HG03565 (cell line): Measurements from ENCODE around the gene MRPL12.
"Not testable (repeated sequence)": the region's sequence is repeated elsewhere in the genome, so short reads cannot be mapped to it uniquely, and the experiment has no call there.

Experiments
- ATAC-seq: cut with Tn5 transposase; IDR thresholded peaks from one replicate; pipeline ENCODE4 v1.9.1; 2021; ENCODE audit warnings: mild to moderate bottlenecking, moderate library complexity; ENCODE audit not compliant: unreplicated experiment

The MRPL12 gene

GRCh38 chr17:81702934-81703746 is at the start of gene MRPL12:
TSS of gene MRPL12 (plus strand) at chr17:81703367. CDS start at chr17:81703502, 135 bp downstream.
- ATAC-seq: peak; percentile 76

- ATAC-seq: no peak
These were observed 47.6 kb upstream of the MRPL12 start for GRCh38 chr17:81655378-81656117.

GRCh38 chr17:81656118-81656743 is 46.9 kb upstream of the MRPL12 start, which contains the start of gene PDE6G:
TSS of gene PDE6G (minus strand) at chr17:81656542. CDS start at chr17:81653305, 3,237 bp downstream.
- no peak for ATAC-seq

- ATAC-seq: no peak
These were observed 46.3 kb upstream of the MRPL12 start for GRCh38 chr17:81656835-81657234.

GRCh38 chr17:81659038-81659437 is 44.1 kb upstream of the MRPL12 start:
- no peak for ATAC-seq

- ATAC-seq: no peak
These were observed 42.7 kb upstream of the MRPL12 start for GRCh38 chr17:81660441-81660840.

- ATAC-seq: no peak
These were observed 41.2 kb upstream of the MRPL12 start for GRCh38 chr17:81662002-81662401.

- ATAC-seq: no peak
These were observed 39.1 kb upstream of the MRPL12 start for GRCh38 chr17:81664051-81664470.

GRCh38 chr17:81665205-81666091 is 37.7 kb upstream of the MRPL12 start:
- no peak for ATAC-seq

GRCh38 chr17:81666092-81666341 is 37.1 kb upstream of the MRPL12 start:
- peak; percentile 5 for ATAC-seq

GRCh38 chr17:81666342-81667191 is 36.6 kb upstream of the MRPL12 start, which contains the start of the genes CCDC137 and OXLD1:
TSS of gene CCDC137 (plus strand) at chr17:81666737. CDS start at chr17:81666767, 30 bp downstream.
TSS of gene OXLD1 (minus strand) at chr17:81666605. CDS start at chr17:81666577, 28 bp downstream.
- peak; percentile 90 for ATAC-seq

GRCh38 chr17:81667754-81668153 is 35.4 kb upstream of the MRPL12 start:
- ATAC-seq: no peak

GRCh38 chr17:81672504-81672903 is 30.7 kb upstream of the MRPL12 start:
- no peak for ATAC-seq

GRCh38 chr17:81672954-81673353 is 30.2 kb upstream of the MRPL12 start:
- no peak for ATAC-seq

- ATAC-seq: no peak
These were observed 29.5 kb upstream of the MRPL12 start for GRCh38 chr17:81673561-81674258.

- not testable (repeated sequence) for ATAC-seq
These were observed 27.5 kb upstream of the MRPL12 start for GRCh38 chr17:81675515-81676221.

- no peak for ATAC-seq
These were observed 26.3 kb upstream of the MRPL12 start for GRCh38 chr17:81676906-81677305.

GRCh38 chr17:81680150-81680549 is 23.0 kb upstream of the MRPL12 start:
- no peak for ATAC-seq
